Esophagus muscularis mucosa (tissue), 4 donors: ENCODE results near the gene CNTN5.

Source experiments
- EP300 ChIP-seq: sonication (generic); formaldehyde crosslinking; IDR thresholded peaks from one replicate; pipeline ENCODE4 v1.6.1; 2017; ENCODE audit warnings: antibody characterized with exemption
- POLR2A ChIP-seq: fragments of 450-650 bp; IDR thresholded peaks from one replicate; pipeline ENCODE4 v1.6.1; 2017; ENCODE audit warnings: antibody characterized with exemption, moderate library complexity, mild to moderate bottlenecking, low read depth
- POLR2AphosphoS5 ChIP-seq, 2 donors: sonication (generic); formaldehyde crosslinking; IDR thresholded peaks; one replicate each; pipeline ENCODE4 v1.6.1; 2017; ENCODE audit warnings: antibody characterized with exemption in 2 of 2
- TF ChIP-seq, protein P1 (sequence below), 3 experiments: fragments of 200-600 bp in 2 of 3; fragments of 450-650 bp in 1 of 3; sonication (generic) in 2 of 3; IDR thresholded peaks; one replicate each; pipeline ENCODE4 v1.5.1; 2017 to 2019; ENCODE audit warnings: antibody characterized with exemption in 3 of 3, mild to moderate bottlenecking in 2 of 3, moderate library complexity in 1 of 3

- TF ChIP-seq, protein P1, sequence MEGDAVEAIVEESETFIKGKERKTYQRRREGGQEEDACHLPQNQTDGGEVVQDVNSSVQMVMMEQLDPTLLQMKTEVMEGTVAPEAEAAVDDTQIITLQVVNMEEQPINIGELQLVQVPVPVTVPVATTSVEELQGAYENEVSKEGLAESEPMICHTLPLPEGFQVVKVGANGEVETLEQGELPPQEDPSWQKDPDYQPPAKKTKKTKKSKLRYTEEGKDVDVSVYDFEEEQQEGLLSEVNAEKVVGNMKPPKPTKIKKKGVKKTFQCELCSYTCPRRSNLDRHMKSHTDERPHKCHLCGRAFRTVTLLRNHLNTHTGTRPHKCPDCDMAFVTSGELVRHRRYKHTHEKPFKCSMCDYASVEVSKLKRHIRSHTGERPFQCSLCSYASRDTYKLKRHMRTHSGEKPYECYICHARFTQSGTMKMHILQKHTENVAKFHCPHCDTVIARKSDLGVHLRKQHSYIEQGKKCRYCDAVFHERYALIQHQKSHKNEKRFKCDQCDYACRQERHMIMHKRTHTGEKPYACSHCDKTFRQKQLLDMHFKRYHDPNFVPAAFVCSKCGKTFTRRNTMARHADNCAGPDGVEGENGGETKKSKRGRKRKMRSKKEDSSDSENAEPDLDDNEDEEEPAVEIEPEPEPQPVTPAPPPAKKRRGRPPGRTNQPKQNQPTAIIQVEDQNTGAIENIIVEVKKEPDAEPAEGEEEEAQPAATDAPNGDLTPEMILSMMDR (IDR thresholded peaks at IDR 0.05): no peak
- TF ChIP-seq POLR2A: no peak
- TF ChIP-seq POLR2AphosphoS5 (IDR thresholded peaks at IDR 0.05): no peak
- TF ChIP-seq EP300: no peak
Observed at GRCh38 chr11:99176430-99176829, 155.7 kb downstream of the CNTN5 start.
